ENCODE data around the gene RPTOR. TPM values are rescaled to one million over a fixed set of nuclear protein-coding genes. Genes with fewer than 3 reads are reported as not detected.
"Not testable (repeated sequence)": the region's sequence is repeated elsewhere in the genome, so short reads cannot be mapped to it uniquely, and the experiment has no call there.

The RPTOR gene
- total RNA-seq, 1 experiment from 2014 or later, result 30.6 TPM

GRCh38 chr17:80747469-80747868 lies 202.8 kb downstream of the RPTOR start:
- Histone ChIP-seq H3K4me3 (no peak overlapping the region), H3K9me3 (no peaks in the 10 kb centered on the region), H3K27me3 (no peaks in the 10 kb centered on the region), H3K36me3 (no peaks in the 10 kb centered on the region; the same call in 1 of the 2 replicates)
- DNase-seq, result no peak

GRCh38 chr17:80749611-80750010 lies 205.0 kb downstream of the RPTOR start:
- no peak for DNase-seq
- no peak overlapping the region for H3K4me3 ChIP-seq

GRCh38 chr17:80750263-80750662 lies 205.6 kb downstream of the RPTOR start:
- Histone ChIP-seq H3K36me3 (peaks cover 18% of the 10 kb centered on the region), H3K4me3 (no peak overlapping the region), H3K27me3 (no peaks in the 10 kb centered on the region), H3K9me3 (no peaks in the 10 kb centered on the region)
- no peak for DNase-seq

More at GRCh38 chr17:80749611-80750010, 205.0 kb downstream of the RPTOR start:
- peaks cover 13% of the 10 kb centered on the region for H3K36me3 ChIP-seq
- no peaks in the 10 kb centered on the region for H3K27me3 ChIP-seq
- no peaks in the 10 kb centered on the region for H3K9me3 ChIP-seq

GRCh38 chr17:80751070-80751945 lies 206.7 kb downstream of the RPTOR start:
- Histone ChIP-seq H3K4me3 (no peak overlapping the region), H3K27me3 (no peaks in the 10 kb centered on the region), H3K36me3 (peaks cover 25% of the 10 kb centered on the region), H3K9me3 (no peaks in the 10 kb centered on the region)
- no peak for DNase-seq

GRCh38 chr17:80751946-80752581 lies 207.4 kb downstream of the RPTOR start:
- Histone ChIP-seq H3K36me3 (peaks cover 25% of the 10 kb centered on the region), H3K9me3 (no peaks in the 10 kb centered on the region), H3K4me3 (no peak overlapping the region), H3K27me3 (no peaks in the 10 kb centered on the region)
- no peak for DNase-seq

GRCh38 chr17:80753685-80754345 lies 209.2 kb downstream of the RPTOR start:
- Histone ChIP-seq H3K4me3 (no peak overlapping the region), H3K9me3 (no peaks in the 10 kb centered on the region), H3K27me3 (no peaks in the 10 kb centered on the region), H3K36me3 (peaks cover 25% of the 10 kb centered on the region)
- no peak for DNase-seq

- Histone ChIP-seq H3K36me3 (peaks cover 25% of the 10 kb centered on the region), H3K9me3 (no peaks in the 10 kb centered on the region), H3K27me3 (no peaks in the 10 kb centered on the region), H3K4me3 (no peak overlapping the region)
- DNase-seq, result no peak
These were observed 210.2 kb downstream of the RPTOR start for GRCh38 chr17:80754846-80755245.

GRCh38 chr17:80755650-80756405 lies 211.2 kb downstream of the RPTOR start:
- Histone ChIP-seq H3K36me3 (peaks cover 25% of the 10 kb centered on the region), H3K4me3 (no peak overlapping the region), H3K9me3 (no peaks in the 10 kb centered on the region), H3K27me3 (no peaks in the 10 kb centered on the region)
- DNase-seq, result no peak

- Histone ChIP-seq H3K9me3 (no peaks in the 10 kb centered on the region), H3K4me3 (no peak overlapping the region), H3K27me3 (no peaks in the 10 kb centered on the region), H3K36me3 (peaks cover 21% of the 10 kb centered on the region)
- no peak for DNase-seq
These were observed 214.1 kb downstream of the RPTOR start for GRCh38 chr17:80758481-80759376.

GRCh38 chr17:80759377-80759673 lies 214.7 kb downstream of the RPTOR start:
- H3K27me3 ChIP-seq, result no peaks in the 10 kb centered on the region
- no peak for DNase-seq
- no peaks in the 10 kb centered on the region for H3K9me3 ChIP-seq
- peaks cover 15% of the 10 kb centered on the region for H3K36me3 ChIP-seq
- H3K4me3 ChIP-seq, result no peak overlapping the region

GRCh38 chr17:80760511-80760911 lies 215.9 kb downstream of the RPTOR start:
- Histone ChIP-seq H3K9me3 (no peaks in the 10 kb centered on the region), H3K27me3 (no peaks in the 10 kb centered on the region), H3K36me3 (peaks cover 8% of the 10 kb centered on the region), H3K4me3 (no peak overlapping the region)
- DNase-seq, result no peak

GRCh38 chr17:80761110-80761871 lies 216.7 kb downstream of the RPTOR start:
- no peak overlapping the region for H3K4me3 ChIP-seq

GRCh38 chr17:80762076-80762475 lies 217.4 kb downstream of the RPTOR start:
- Histone ChIP-seq H3K9me3 (no peaks in the 10 kb centered on the region), H3K36me3 (0 out of 2 replicates have a peak, but pooled peaks cover 2% of the 10 kb centered on the region), H3K27me3 (no peaks in the 10 kb centered on the region), H3K4me3 (no peak overlapping the region)
- DNase-seq, result no peak

More at GRCh38 chr17:80761110-80761871, 216.7 kb downstream of the RPTOR start:
- no peak for DNase-seq
- no peaks in the 10 kb centered on the region for H3K27me3 ChIP-seq
- H3K9me3 ChIP-seq, result no peaks in the 10 kb centered on the region
- H3K36me3 ChIP-seq, result peaks cover 2% of the 10 kb centered on the region; the same call in 1 of the 2 replicates

GRCh38 chr17:80763293-80763867 lies 218.7 kb downstream of the RPTOR start:
- Histone ChIP-seq H3K27me3 (no peaks in the 10 kb centered on the region), H3K36me3 (peaks cover 2% of the 10 kb centered on the region; the same call in 1 of the 2 replicates), H3K4me3 (no peak overlapping the region), H3K9me3 (no peaks in the 10 kb centered on the region)
- no peak for DNase-seq

- not testable (repeated sequence) for DNase-seq, H3K4me3 ChIP-seq, H3K36me3 ChIP-seq, H3K27me3 ChIP-seq, H3K9me3 ChIP-seq
These were observed 220.0 kb downstream of the RPTOR start for GRCh38 chr17:80764627-80765145.

Data from MG63 (cell line).